GM19328 (cell line): ENCODE data around the gene TMEM156.

Source experiments
- ATAC-seq: cut with Tn5 transposase; IDR thresholded peaks from one replicate; pipeline ENCODE4 v1.9.1; 2021; ENCODE audit warnings: mild to moderate bottlenecking, moderate library complexity; ENCODE audit not compliant: unreplicated experiment

Gene TMEM156

GRCh38 chr4:38928568-38928967, 103.6 kb downstream of the TMEM156 start:
- no peak for ATAC-seq

GRCh38 chr4:38926896-38927295, 105.3 kb downstream of the TMEM156 start:
- ATAC-seq = no peak

- ATAC-seq = no peak
Observed at GRCh38 chr4:38925492-38926413, 106.5 kb downstream of the TMEM156 start.

- ATAC-seq = no peak
Observed at GRCh38 chr4:38924353-38924752, 107.9 kb downstream of the TMEM156 start.

GRCh38 chr4:38923746-38924145, 108.5 kb downstream of the TMEM156 start:
- ATAC-seq = no peak

GRCh38 chr4:38921151-38921550, 111.1 kb downstream of the TMEM156 start:
- no peak for ATAC-seq

GRCh38 chr4:38920677-38921076, 111.5 kb downstream of the TMEM156 start:
- ATAC-seq = no peak

- no peak for ATAC-seq
Observed at GRCh38 chr4:38920186-38920585, 112.0 kb downstream of the TMEM156 start.

GRCh38 chr4:38919494-38919893, 112.7 kb downstream of the TMEM156 start:
- no peak for ATAC-seq

GRCh38 chr4:38917481-38918025, 114.7 kb downstream of the TMEM156 start:
- ATAC-seq = no peak
